Neural cell (in vitro differentiated cells): Measurements from ENCODE around the gene APBB2.

ENCODE experiments used
- CTCF ChIP-seq: fragments of 450-650 bp; IDR thresholded peaks from 2 replicates; pipeline ENCODE4 v1.5.1; 2014; ENCODE audit warnings: antibody characterized with exemption, mild to moderate bottlenecking, moderate library complexity; ENCODE audit not compliant: poor library complexity, severe bottlenecking
- EP300 ChIP-seq: fragments of 450-650 bp; conservative IDR thresholded peaks from 2 replicates; pipeline ENCODE4 v1.6.1; 2014; ENCODE audit warnings: antibody characterized with exemption, mild to moderate bottlenecking, moderate library complexity; ENCODE audit not compliant: poor library complexity, severe bottlenecking
- EZH2 ChIP-seq: fragments of 200-600, 300-800 bp; shearing (Covaris generic), sonication (generic); IDR thresholded peaks from 2 replicates; pipeline ENCODE4 v1.6.1; 2014; ENCODE audit warnings: antibody characterized with exemption, low read length, borderline replicate concordance, mild to moderate bottlenecking; ENCODE audit not compliant: insufficient read depth, poor library complexity, severe bottlenecking
- MXI1 ChIP-seq: fragments of 450-650 bp; conservative IDR thresholded peaks from 2 replicates; pipeline ENCODE4 v1.6.1; 2014; ENCODE audit warnings: antibody characterized with exemption, mild to moderate bottlenecking; ENCODE audit not compliant: poor library complexity, severe bottlenecking
- RAD21 ChIP-seq: fragments of 450-650 bp; conservative IDR thresholded peaks from 2 replicates; pipeline ENCODE4 v1.6.1; 2014; ENCODE audit warnings: antibody characterized with exemption, mild to moderate bottlenecking, moderate library complexity
- SMC3 ChIP-seq: fragments of 450-650 bp; conservative IDR thresholded peaks from 2 replicates; pipeline ENCODE4 v1.6.1; 2014; ENCODE audit warnings: antibody characterized with exemption, mild to moderate bottlenecking, moderate library complexity; ENCODE audit not compliant: poor library complexity

GRCh38 chr4:41129128-41129754 is 85.1 kb downstream of the APBB2 start:
- TF ChIP-seq CTCF, result no peak
- no peak for TF ChIP-seq RAD21
- no peak for TF ChIP-seq EZH2
- TF ChIP-seq MXI1, result no peak
- TF ChIP-seq SMC3, result no peak
- no peak for TF ChIP-seq EP300
